Activated effector memory CD4-positive, alpha-beta T cell treated with Interleukin-2 at 50 U/mL for 16 hours (primary cell): ENCODE measurements around the gene C14orf93.

ENCODE experiments used
- DNase-seq: peaks from one replicate; pipeline ENCODE4 v3.0.0-alpha.2; 2020

The C14orf93 gene, protein sequence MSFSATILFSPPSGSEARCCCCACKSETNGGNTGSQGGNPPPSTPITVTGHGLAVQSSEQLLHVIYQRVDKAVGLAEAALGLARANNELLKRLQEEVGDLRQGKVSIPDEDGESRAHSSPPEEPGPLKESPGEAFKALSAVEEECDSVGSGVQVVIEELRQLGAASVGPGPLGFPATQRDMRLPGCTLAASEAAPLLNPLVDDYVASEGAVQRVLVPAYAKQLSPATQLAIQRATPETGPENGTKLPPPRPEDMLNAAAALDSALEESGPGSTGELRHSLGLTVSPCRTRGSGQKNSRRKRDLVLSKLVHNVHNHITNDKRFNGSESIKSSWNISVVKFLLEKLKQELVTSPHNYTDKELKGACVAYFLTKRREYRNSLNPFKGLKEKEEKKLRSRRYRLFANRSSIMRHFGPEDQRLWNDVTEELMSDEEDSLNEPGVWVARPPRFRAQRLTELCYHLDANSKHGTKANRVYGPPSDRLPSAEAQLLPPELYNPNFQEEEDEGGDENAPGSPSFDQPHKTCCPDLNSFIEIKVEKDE

GRCh38 chr14:23009939-23010726, at the start of gene C14orf93:
Gene C14orf93, minus strand, starts transcription at chr14:23010143. Its CDS starts 11,120 bp downstream, at chr14:22999023.
- peak; percentile 69 for DNase-seq

GRCh38 chr14:23058654-23059504, 48.9 kb upstream of the C14orf93 start:
- no peak for DNase-seq

DNA sequence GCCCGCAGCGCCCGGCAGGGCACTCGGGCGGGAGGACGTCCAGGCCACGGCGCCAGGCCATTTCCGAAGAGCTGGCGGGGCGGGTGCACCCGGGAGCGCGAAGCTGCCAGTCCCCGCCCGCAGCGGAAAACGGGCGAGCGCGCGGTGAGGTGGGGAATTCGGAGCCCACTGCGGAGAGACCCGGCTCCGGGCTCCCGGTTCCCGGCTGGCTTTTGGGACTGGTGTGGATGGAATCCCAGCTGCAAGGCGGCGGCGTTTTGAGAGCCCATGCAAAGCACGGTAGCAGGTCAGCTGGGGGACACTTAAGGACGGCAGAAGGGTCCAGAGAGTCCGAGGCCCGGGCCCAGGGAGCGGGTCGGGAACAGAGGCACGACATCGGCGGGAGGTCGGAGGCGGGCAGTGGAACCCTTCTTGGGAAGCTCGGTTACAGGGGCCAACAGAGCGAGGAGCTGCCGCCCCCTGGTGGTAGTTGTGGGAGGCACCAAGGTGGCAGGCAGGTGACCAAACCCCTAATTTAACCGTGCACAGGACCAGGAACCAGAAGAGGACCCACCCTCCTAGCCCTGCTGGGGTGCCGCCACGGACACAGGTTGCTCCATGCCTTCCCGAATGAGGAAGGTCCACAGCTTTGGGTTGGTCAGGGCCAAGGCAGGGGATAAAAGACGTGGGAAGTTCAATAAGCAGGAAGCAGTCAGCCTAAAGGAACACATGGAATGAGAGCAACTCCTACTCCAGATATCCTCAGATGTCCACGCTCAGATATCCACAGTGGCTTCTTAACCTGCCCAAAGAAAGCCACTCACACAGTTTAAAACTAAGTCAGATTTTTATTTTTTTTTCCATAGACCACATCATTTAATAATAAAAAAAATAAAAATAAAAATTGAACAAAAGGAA, 48.1 kb upstream of the C14orf93 start:
- peak; percentile 77 for DNase-seq

DNA sequence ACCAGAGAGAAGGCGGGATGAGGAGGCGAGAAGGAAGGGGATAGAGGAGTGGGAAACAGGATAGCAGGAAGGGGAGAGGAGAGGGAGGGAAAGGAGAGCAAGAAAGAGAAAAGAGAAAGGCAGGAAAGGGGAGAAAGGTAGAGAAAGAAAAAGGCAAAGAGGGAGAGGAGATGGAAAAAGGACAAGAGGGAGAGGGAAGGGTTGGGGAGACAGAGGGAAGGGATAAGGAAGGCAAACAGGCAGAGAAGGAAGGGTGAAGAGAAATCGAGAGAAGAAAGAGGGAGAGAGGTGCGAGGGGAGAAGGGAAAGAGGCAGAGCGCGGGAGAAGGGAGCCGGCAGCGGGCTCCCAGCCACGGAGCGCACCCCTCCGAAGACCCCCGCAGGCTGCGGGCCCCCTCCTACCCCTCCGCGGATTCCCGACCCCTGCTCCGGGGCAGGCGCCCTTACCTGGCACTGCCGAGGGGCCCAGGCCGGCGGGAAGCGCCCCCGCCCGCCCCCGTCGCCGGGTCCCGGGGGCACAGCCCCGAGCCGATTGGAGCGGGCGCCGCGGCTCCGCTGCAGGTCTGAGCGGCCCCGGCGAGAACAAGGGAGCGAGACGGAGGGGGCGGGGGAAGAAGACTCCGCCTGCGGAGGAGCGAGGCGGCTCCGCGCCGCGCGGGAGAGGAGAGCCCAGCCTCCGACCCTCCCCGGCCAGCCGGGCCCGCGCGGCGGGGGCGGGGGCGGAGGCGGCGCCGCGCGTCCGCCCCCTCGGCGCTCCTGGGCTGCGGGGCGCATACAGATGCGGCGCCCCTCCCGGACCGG, 47.2 kb upstream of the C14orf93 start, which contains the start of gene CDH24:
TSS of gene CDH24 (minus strand) at position 565 of the 801 bp plus-strand sequence. CDS start 1,787 bp downstream, outside the sequence.
- DNase-seq: peak; percentile 59

DNA sequence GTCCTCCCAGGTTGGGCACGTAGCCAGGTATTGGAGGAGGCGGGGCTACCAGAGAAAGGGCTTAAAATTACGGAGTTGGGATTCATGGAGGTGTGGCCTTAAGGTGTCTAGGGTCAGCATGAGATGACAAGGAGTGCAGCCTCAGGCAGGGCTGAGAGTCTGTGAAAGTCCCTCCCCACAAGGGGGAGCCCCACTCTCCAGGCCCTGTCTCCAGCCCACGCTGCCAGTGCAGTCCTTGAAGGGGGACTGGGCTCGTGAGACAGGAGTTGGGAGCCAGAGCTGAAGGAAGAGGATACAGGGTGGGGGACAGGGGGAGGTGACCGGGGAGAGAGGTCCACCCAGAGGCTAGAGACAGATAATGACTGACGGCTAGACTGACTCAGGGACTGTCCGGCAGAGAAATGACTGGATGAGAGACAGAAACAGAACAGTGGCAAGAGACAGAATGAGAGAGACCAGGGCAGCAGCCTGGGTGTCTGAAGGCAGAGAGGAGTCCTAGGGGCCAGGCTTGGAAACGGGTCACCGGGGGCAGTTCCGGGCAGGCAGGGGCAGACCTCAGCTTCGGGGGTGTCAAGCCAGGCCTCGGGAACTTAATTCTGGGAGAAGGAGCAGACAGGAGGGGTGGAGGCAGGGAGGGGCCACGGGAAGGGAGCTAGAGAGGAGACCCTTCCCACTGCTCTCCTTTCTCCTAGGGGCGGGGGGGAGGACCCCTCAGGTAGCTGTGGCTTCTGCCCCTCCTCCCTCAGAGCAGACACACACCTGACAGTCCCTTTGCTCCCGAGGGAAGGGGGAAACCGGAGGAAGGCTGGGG, 46.4 kb upstream of the C14orf93 start:
- DNase-seq: peak; percentile 54

- no peak for DNase-seq
These were observed 45.7 kb upstream of the C14orf93 start for GRCh38 chr14:23055621-23056144.

DNA sequence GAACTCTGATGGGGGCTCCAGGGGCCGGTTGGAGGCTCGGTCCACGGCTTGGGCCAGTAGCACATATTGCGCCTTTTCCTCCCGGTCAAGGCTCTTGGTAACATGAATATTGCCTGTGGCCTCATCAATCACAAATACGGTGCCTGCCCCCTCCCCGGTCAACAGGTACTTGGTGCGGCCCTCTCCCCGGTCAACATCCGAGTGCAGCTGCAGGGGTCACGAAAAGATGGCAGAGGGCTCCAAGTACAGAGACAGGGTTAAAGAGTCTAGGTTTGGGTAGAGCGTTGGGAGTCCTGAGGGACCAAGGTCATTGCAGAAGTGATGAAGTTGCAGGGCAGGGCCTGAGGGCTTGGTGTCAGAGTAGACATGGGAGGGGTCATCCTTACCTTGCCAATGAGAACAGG, 45.2 kb upstream of the C14orf93 start:
- no peak for DNase-seq

GRCh38 chr14:23054000-23054811, 44.3 kb upstream of the C14orf93 start:
- no peak for DNase-seq

GRCh38 chr14:23053426-23053825, 43.5 kb upstream of the C14orf93 start:
- DNase-seq: no peak

GRCh38 chr14:23052671-23053070, 42.7 kb upstream of the C14orf93 start:
- DNase-seq: no peak

- DNase-seq: no peak
These were observed 42.3 kb upstream of the C14orf93 start for GRCh38 chr14:23052182-23052623.

DNA sequence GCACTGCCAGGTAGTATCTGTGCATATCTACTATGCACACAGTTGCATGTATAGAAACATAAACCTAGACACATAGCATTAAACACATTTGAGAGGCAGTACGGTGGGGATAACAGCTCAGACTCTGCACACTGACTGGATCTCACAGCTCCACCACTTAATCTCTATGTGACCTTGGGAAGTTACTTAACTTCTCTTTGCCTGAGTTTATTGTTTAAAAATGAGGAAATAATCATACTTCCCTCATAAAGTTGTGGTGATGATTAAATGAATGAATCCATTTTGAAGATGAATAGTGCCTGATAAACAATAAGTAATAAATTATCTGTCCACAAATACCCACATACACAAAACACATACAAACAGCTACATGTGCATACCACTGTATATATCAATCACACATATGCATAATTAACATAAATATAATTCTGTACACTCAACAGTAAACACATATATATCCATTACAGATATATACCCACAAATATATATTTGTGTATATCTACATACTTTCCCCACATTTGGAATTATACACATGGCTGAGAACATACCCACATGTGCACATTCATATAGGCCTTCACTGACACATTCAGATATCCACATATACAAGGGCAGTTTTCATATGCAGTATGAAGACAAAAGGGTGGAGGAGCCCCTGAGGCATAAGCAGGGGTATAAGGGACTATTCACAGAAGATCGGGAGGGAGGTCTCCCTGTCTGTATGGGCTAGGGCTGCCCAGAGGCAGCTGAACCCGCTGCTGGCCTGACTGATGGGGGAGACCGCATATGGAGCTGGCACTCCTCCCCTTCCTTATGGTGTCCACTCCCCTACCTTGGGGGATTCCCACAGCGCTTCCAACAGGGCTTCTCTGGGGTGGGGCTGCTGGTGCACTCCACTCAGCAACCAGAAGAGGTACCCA, 41.5 kb upstream of the C14orf93 start:
- DNase-seq: no peak

DNA sequence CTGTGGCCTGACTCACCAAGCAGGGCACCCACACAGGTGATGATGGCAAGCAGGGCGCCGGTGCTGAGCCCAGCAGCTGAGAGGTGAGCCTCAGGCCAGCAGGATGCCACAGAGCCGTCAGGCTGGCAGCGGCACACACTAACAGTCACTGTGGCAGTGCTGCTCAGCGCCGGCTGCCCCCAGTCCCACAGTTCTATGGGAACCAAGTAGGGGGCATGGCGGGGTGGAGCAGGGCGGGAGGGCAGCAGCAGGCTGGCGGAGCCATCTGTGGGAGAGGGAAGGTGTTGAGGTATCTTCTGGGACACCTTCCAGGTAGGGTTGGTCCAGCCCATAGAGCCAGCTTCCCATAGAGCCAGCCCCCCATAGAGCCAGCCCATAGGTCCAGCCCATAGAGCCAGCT, 39.1 kb upstream of the C14orf93 start:
- no peak for DNase-seq

DNA sequence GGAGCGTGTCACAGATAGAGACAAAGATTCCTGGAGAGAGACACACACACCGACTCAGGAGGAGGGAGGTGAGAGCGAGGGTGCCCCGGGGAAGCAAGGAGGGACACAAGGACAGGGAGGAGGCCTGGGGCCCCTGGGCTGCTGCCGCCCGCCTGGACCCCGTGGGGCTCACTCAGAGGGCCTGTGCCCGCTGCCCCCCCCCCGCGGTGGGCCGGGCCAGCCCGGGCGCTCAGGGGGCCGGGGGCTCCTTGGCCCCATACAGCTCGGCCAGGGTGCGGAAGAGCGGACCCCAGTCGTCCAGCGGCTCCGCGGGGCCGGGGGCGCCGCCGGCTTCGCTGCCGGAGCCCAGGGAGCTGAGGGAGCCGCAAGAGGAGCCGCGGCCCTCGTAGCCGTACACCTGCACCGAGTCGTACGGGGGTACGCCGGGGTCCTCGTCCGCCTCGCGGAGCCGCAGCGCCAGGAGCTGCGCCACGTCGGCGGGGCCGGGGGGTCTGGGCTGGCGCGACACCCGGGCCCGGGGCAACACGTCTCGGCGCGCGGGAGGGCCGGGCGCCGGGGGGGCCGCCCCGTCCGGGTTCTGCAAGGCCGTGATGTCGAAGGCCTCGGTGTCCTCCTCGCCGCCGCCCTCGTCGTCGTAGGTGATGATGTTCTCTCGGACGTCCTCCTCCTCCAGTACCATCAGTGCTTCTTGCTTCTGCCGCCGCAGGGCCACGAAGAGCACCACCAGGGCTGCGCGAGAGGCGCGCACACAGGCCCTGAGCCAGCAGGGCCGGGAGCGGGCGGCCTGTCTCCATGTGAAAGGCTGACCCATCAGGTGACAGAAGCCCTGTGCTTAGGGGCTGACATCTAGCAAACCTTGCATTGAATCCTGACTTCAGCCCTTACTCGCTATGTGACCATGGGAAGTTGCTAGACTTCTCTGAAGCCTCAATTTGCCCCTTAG, 38.1 kb upstream of the C14orf93 start:
- DNase-seq: no peak

DNA sequence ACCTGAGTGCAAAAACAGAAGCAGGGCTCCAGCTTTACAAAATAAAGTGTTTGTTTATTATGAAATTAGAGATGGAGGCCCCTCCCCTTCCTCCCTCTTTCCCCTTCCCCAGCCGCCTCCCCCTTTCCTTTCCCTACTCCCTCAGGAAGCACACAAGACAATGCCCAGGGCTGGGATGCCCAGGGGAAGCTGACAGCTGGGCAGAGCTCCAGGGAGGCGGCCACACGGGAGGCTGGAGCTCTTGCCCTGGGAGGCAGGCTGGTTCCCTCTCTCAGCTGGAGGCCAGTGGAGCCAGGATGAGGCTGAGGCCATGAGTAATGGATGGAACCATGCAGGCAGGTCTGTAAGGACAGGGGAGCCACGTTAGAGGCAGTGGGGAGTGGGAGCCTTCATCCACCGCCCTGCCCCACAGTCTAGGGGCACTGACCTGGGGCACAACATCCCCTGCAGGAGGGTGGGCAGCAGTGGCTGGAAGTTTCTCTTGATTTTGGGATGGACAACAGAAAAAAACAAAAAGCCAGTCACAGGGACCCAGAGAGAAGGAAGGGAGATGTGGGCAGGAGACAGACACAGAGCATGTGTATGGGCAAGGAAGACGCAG, 37.2 kb upstream of the C14orf93 start:
- no peak for DNase-seq
